GM19238 (cell line): Measurements from ENCODE around the gene RGMA.

Experiments used
- DNase-seq: peaks from one replicate; pipeline ENCODE4 v3.0.0; 2011; ENCODE audit warnings: low spot score; ENCODE audit not compliant: insufficient read length

RGMA gene

DNA sequence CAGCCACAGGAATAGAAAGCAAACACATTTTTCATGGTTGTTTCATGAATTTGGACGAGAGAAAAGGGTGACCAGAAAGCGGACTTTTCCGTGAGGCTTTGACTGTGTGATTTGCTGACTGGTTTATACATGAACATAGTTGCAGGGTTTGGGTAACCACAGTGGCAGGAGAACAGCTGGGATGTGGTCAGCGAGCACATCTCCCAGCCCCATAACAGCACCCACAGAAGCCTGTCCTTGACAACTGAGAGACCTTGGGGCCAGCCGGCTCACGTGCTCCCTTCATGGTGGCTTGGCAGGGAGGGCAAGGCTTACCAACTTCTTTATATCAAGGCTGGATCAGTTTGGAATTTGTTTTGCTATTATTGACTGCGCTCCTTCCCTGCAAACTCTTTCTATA is 13.2 kb upstream of the RGMA start:
- DNase-seq = no peak

- no peak for DNase-seq
Measured at GRCh38 chr15:93093765-93094164, 4.8 kb upstream of the RGMA start.

GRCh38 chr15:93091465-93091864 is 2.5 kb upstream of the RGMA start:
- DNase-seq = no peak

DNA sequence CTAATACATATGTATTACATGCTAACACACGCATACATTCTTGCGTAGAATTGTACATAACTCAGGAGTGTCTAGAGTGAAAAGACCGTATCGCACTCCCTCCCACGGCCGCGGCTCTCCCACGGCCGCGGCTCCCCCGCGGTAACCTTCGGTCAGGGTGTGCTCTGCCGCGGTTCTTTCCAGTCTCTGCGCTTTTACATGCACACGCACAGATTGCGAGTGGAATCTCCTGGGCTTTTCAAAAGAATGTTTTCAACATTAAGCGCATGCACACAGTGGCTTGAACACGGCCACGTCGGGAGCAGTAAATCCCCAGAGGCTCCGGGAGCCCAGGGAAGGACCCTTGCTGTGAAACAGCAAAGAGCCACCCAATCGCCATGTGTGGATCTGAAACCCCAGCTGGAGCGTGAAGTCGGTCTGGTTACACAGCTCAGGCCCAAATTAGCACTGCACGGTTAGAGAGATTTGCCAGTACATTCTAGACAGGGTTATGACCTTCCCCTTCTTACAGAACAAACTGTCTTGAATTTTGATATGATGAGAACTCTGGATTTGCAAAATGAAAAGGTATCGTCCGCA is 805 bp upstream of the RGMA start:
- no peak for DNase-seq

- no peak for DNase-seq
Measured at GRCh38 chr15:93088200-93088980, 621 bp downstream of the RGMA start.

- DNase-seq = peak; percentile 63
Measured at GRCh38 chr15:93087825-93088199, 1.2 kb downstream of the RGMA start.

DNA sequence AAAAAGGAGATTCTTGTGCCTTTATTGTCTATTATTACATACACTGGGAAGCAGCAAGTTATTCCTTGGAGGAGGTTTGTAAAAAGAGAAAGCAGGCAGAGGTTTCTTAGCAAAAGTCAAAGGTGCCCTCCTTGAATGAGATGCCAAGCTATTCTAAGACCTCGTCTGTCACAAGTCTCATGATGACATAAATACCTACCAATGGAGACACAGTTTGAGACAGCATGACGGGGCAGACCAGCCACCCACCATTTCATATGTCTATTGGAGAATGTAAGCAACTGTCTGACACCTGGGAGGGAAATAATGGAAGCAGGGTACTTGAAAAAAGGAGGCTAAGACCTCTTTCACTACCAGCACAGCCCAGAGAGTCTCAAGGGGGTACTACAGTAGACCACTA is 2.2 kb downstream of the RGMA start:
- DNase-seq = no peak

GRCh38 chr15:93085692-93086091 is 3.3 kb downstream of the RGMA start:
- DNase-seq = no peak

GRCh38 chr15:93082861-93083260 is 6.2 kb downstream of the RGMA start:
- DNase-seq = no peak

DNA sequence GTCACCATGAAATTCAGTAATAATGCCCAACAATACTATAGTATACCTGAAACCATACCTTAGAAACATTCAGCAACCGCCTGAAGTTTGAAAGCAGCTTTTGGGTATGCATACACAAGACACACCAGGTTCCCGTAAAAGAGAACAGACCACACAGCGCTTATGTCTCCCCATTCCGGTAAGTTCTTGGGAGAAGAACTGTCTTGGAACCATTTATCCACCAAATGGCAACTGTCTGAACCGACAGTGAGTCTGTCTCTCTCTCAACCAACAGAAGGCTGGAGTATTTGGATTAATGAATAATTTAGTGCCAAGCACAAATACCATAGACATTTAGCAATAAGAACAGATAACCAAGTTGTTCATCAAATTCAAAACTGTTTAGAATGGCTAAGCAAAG is 7.6 kb downstream of the RGMA start:
- DNase-seq = no peak

GRCh38 chr15:93080451-93080850 is 8.6 kb downstream of the RGMA start:
- DNase-seq = no peak

DNA sequence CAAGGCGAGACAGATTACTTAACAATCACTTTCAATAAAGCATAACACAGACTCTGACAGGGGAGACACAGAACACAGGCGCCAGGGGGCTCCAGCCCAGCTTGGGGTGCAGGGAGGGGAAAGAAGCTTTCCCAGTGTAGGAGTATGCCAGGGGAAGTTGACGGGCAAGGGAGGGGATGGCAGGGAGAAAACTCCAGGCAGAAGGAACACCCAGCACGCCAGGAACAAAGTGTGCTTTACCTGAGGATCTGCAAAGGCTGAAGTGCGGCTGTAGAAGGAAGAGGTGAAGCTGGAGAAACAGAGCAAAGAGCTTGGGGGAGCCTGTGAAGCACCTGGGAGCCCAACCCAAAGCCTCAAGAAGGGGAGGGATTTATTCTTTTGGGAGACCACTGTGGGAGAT is 12.1 kb downstream of the RGMA start:
- DNase-seq = no peak

DNA sequence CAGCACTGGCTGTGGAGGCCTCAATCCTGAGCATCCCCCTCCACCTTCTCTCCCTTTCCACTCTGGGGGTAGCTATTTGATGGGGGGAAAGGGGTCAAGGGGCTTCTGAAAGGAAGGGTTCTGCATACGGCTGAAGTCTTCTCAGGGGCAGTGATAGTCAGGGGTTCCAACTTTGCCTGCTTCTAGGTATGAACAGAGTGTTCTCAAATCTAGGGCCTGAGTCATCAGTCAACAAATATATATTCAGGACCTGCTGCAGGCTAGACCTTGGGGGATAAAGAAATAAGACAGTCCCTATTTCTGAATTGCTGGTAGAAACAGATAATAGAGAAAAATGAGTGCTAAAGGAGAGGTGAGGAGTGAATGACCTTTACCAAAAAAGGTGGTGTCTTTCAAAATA is 12.8 kb downstream of the RGMA start:
- no peak for DNase-seq

- no peak for DNase-seq
Measured at GRCh38 chr15:93074599-93074998, 14.4 kb downstream of the RGMA start.

DNA sequence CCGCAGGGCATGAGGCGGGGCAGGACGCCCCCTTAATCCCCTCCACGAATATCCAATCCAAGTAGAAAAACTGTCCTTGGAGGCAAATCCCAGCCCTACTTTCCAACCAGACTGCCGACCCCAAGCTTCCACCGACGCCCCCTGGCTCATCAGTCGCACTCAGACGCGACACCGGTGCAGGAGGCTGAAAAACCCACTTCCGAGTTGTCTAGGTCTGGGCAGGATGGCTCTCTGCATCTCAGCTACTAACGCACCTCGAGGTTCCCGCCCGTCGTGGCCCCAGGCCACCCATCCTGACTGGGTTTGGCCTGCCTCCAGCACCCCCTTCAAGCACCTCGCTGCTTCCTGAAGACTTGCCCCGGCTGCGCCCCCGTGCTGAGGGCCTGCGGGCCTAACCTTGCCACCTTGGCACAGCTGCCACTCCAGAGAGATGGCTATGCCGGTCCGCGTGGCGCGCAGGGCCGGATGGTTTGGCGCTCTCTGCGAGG is 15.5 kb downstream of the RGMA start:
- no peak for DNase-seq

DNA sequence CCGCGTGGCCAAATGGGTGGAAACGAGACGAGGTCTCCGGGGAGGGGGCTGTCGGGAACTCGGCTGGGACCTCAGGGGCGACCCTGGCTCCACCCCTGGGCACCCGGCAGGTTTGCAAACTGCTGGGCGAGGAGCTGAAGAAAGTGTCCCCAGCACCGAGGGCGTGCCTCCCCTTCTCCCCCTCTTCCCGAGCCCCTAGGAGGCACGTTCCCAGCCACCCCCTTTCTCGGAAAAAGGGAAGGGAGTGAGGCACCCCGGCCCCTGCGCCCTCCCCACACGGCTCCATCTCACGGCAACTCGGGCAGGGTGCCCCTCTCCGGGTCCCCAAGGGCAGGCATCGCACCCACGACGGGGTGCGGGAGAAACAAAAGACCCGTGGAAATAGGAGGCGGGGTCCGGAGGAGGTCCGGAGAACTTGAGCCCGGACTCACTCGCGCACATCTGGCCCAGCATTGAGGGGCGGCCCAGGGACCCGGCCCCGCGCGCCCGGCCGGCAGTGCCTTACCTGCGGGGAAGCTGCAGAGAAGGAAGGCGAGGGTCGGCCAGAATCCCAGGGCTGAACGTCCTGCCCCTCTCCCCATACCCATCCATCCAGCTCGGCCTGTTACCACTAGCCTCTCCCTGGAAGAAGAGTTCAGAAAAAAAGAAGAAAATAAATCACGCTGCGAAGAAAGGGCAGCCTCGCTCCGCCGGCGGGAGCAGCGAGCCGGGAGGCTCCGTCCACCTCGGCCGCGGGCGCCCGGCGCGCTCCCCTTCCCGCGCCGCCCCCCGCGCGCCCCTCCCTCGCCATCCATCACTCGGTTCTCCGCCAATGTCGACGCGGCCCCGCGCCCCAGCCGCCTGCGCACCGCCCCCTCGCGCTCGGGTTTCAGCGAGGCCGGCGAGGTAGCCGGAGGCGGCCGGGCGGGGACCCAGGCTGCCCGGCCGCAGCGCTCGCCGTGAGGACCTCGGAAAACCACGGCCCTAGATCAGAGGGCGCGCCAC is 16.3 kb downstream of the RGMA start:
- no peak for DNase-seq

DNA sequence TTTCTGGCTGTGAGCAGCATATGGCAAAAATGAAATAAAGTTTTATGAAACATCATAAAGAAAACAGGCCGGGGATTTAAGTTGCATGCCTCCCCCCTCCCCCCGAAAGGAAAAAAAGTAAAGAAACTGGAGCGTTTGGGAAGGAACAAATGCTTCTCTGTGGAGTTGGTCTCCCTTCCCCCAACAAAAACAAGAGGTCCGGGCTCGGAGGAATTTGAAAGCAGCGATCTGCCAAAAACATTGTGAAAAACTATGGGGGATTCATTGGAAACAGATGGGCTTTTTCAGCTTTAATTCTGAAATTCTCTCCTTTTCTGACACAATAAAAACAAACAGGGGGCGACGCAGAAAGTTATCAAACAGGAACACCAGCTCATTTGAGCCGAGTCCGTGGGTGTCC is 17.0 kb downstream of the RGMA start:
- DNase-seq = no peak

- DNase-seq = no peak
Measured at GRCh38 chr15:93071469-93071936, 17.5 kb downstream of the RGMA start.

- no peak for DNase-seq
Measured at GRCh38 chr15:93070551-93071296, 18.3 kb downstream of the RGMA start.

DNA sequence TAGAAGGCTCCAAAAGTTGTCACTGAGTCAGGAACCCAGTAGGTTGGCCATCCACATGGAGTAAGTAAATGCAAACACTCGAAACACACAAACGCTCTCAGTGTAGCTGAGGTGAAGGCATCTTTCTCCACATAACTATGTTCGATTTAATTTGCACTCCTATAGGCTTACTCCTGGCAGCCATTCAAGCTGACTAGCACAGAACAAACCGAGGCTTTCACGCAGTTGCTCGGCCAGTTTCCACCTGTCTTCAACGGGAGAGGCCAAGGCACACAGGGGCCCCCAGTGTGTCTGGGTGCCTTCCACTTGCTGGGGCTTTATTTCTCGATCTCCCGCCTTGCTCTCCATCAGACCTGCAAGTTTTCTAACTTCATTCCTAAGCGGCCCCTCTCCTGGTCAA is 18.9 kb downstream of the RGMA start:
- DNase-seq = no peak

GRCh38 chr15:93068581-93069199 is 20.3 kb downstream of the RGMA start:
- DNase-seq = no peak
